H1 (cell line): ENCODE measurements around the gene BIRC7.

ENCODE experiments used
- ATF2 ChIP-seq: IDR thresholded peaks from 2 replicates; pipeline ENCODE4 v1.6.1; 2012; ENCODE audit warnings: low read length, inconsistent platforms
- ATF3 ChIP-seq: IDR thresholded peaks from 2 replicates; pipeline ENCODE4 v1.6.1; 2011; ENCODE audit warnings: low read depth, mild to moderate bottlenecking, low read length; ENCODE audit not compliant: insufficient read depth
- BRCA1 ChIP-seq: IDR thresholded peaks from 2 replicates; pipeline ENCODE4 v1.6.1; 2012; ENCODE audit warnings: low read depth, low read length, improper control_type of control experiment
- EP300 ChIP-seq, 2 experiments: IDR thresholded peaks; 1 replicate in 1 of 2; 2 replicates in 1 of 2; pipeline ENCODE4 v1.6.1; 2011 to 2012; ENCODE audit warnings: low read depth in 2 of 2, low read length in 2 of 2, mild to moderate bottlenecking in 2 of 2, borderline replicate concordance in 1 of 2, inconsistent platforms in 1 of 2, moderate library complexity in 1 of 2
- EZH2 ChIP-seq: fragments of 200-600 bp; sonication (generic); IDR thresholded peaks from 2 replicates; pipeline ENCODE4 v1.7.1; 2012; ENCODE audit warnings: low read depth, mild to moderate bottlenecking, moderate library complexity, low read length, inconsistent platforms; ENCODE audit not compliant: severe bottlenecking
- HDAC6 ChIP-seq: IDR thresholded peaks from one replicate; pipeline ENCODE4 v1.7.1; 2012; ENCODE audit warnings: low read depth, mild to moderate bottlenecking, inconsistent platforms, low read length, moderate library complexity
- JUND ChIP-seq: IDR thresholded peaks from 2 replicates; pipeline ENCODE4 v1.6.1; 2011; ENCODE audit warnings: mild to moderate bottlenecking, improper control_type of control experiment, low read length
- POLR2A ChIP-seq, 2 experiments: IDR thresholded peaks; 1 replicate in 1 of 2; 2 replicates in 1 of 2; pipeline ENCODE4 v1.6.1; 2011; ENCODE audit warnings: low read depth in 2 of 2, low read length in 2 of 2, mild to moderate bottlenecking in 2 of 2; ENCODE audit errors: control extremely low read depth in 1 of 2
- RAD21 ChIP-seq, 2 experiments: IDR thresholded peaks in 1 of 2; conservative IDR thresholded peaks in 1 of 2; 2 replicates each; pipeline ENCODE4 v1.6.1; 2011; ENCODE audit warnings: low read depth in 2 of 2, low read length in 2 of 2, improper control_type of control experiment in 1 of 2, inconsistent platforms in 1 of 2, mild to moderate bottlenecking in 1 of 2, moderate library complexity in 1 of 2
- SIN3A ChIP-seq, 2 experiments: IDR thresholded peaks in 1 of 2; conservative IDR thresholded peaks in 1 of 2; 2 replicates each; pipeline ENCODE4 v1.6.1; 2011 to 2012; ENCODE audit warnings: low read length in 2 of 2, improper control_type of control experiment in 1 of 2, low read depth in 1 of 2, mild to moderate bottlenecking in 1 of 2
- SIX5 ChIP-seq: IDR thresholded peaks from 2 replicates; pipeline ENCODE4 v1.6.1; 2011; ENCODE audit warnings: mild to moderate bottlenecking, low read depth, low read length
- SP1 ChIP-seq: IDR thresholded peaks from 2 replicates; pipeline ENCODE4 v1.6.1; 2011; ENCODE audit warnings: low read depth, low read length
- YY1 ChIP-seq: IDR thresholded peaks from 2 replicates; pipeline ENCODE4 v1.6.1; 2011; ENCODE audit warnings: low read depth, mild to moderate bottlenecking, low read length
- TF ChIP-seq, protein P1 (sequence below), 3 experiments: IDR thresholded peaks; 1 replicate in 2 of 3; 2 replicates in 1 of 3; pipeline versions ENCODE4 v1.5.1 to v1.6.1; 2011; ENCODE audit warnings: low read length in 3 of 3, mild to moderate bottlenecking in 3 of 3, inconsistent platforms in 2 of 3, low read depth in 1 of 3, moderate library complexity in 1 of 3; ENCODE audit not compliant: insufficient read depth in 1 of 3; ENCODE audit errors: control extremely low read depth in 1 of 3

GRCh38 chr20:63204362-63204761 lies 31.3 kb upstream of the BIRC7 start:
- TF ChIP-seq YY1 (no peak), SP1 (no peak), ATF3 (no peak), EP300 (IDR thresholded peaks at IDR 0.05; ENCODE audit: borderline replicate concordance in 1 of 2, low read depth in 2 of 2, low read length in 2 of 2) (no peak), SIX5 (no peak), JUND (no peak), SIN3A (conservative IDR thresholded peaks at IDR 0.05 in 1 of 2, IDR thresholded peaks at IDR 0.05 in 1 of 2; ENCODE audit: low read depth in 1 of 2, low read length in 2 of 2) (no peak), RAD21 (IDR thresholded peaks at IDR 0.05 in 1 of 2, conservative IDR thresholded peaks at IDR 0.05 in 1 of 2; ENCODE audit: low read depth in 2 of 2, low read length in 2 of 2) (no peak), BRCA1 (no peak), HDAC6 (no peak), POLR2A (IDR thresholded peaks at IDR 0.05; ENCODE audit: control extremely low read depth in 1 of 2, low read depth in 2 of 2, low read length in 2 of 2) (no peak), EZH2 (no peak), ATF2 (no peak)
- TF ChIP-seq, protein P1, sequence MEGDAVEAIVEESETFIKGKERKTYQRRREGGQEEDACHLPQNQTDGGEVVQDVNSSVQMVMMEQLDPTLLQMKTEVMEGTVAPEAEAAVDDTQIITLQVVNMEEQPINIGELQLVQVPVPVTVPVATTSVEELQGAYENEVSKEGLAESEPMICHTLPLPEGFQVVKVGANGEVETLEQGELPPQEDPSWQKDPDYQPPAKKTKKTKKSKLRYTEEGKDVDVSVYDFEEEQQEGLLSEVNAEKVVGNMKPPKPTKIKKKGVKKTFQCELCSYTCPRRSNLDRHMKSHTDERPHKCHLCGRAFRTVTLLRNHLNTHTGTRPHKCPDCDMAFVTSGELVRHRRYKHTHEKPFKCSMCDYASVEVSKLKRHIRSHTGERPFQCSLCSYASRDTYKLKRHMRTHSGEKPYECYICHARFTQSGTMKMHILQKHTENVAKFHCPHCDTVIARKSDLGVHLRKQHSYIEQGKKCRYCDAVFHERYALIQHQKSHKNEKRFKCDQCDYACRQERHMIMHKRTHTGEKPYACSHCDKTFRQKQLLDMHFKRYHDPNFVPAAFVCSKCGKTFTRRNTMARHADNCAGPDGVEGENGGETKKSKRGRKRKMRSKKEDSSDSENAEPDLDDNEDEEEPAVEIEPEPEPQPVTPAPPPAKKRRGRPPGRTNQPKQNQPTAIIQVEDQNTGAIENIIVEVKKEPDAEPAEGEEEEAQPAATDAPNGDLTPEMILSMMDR (IDR thresholded peaks at IDR 0.05; ENCODE audit: control extremely low read depth in 1 of 3, insufficient read depth in 1 of 3, low read depth in 1 of 3, low read length in 3 of 3): no peak
